GM23248 (cell line): ENCODE measurements around the gene RAB22A. TPM values are rescaled to one million over a fixed set of nuclear protein-coding genes. Genes with fewer than 3 reads are reported as not detected.

Experiments
- DNase-seq: peaks from one replicate; pipeline ENCODE4 v3.0.0-alpha.2; 2015
- H2AFZ ChIP-seq: fragments of 200-600 bp; sonication (generic); 2 replicates; pipeline ENCODE4 v1.6.1; 2016; ENCODE audit warnings: antibody characterized with exemption
- H3F3A ChIP-seq: fragments of 200-600 bp; sonication (generic); 2 replicates; pipeline ENCODE4 v1.6.1; 2016; ENCODE audit warnings: mild to moderate bottlenecking, antibody characterized with exemption, mixed run types; ENCODE audit not compliant: insufficient read depth
- H3K27ac ChIP-seq: fragments of 200-600 bp; sonication (generic); 2 replicates; pipeline ENCODE4 v1.5.1; 2016; ENCODE audit warnings: mild to moderate bottlenecking
- H3K27me3 ChIP-seq: fragments of 200-600 bp; sonication (generic); replicated peaks from 2 replicates; pipeline ENCODE4 v1.6.1; 2016; ENCODE audit warnings: mild to moderate bottlenecking; ENCODE audit not compliant: insufficient read depth
- H3K36me3 ChIP-seq: fragments of 200-600 bp; sonication (generic); 2 replicates; pipeline ENCODE4 v1.6.1; 2016; ENCODE audit warnings: low read depth, mild to moderate bottlenecking
- H3K4me1 ChIP-seq: fragments of 200-600 bp; sonication (generic); 2 replicates; pipeline ENCODE4 v1.6.1; 2016; ENCODE audit warnings: mild to moderate bottlenecking; ENCODE audit not compliant: insufficient read depth
- H3K4me2 ChIP-seq: fragments of 200-600 bp; sonication (generic); one replicate; pipeline ENCODE4 v1.6.1; 2016; ENCODE audit warnings: mild to moderate bottlenecking; ENCODE audit not compliant: unreplicated experiment
- H3K4me3 ChIP-seq: fragments of 200-600 bp; sonication (generic); 2 replicates; pipeline ENCODE4 v1.5.1; 2016; ENCODE audit warnings: mild to moderate bottlenecking
- H3K79me2 ChIP-seq: fragments of 200-600 bp; sonication (generic); 2 replicates; pipeline ENCODE4 v1.6.1; 2016; ENCODE audit warnings: mild to moderate bottlenecking; ENCODE audit not compliant: insufficient read depth
- H3K9ac ChIP-seq: fragments of 200-600 bp; sonication (generic); 2 replicates; pipeline ENCODE4 v1.6.1; 2016; ENCODE audit warnings: mild to moderate bottlenecking
- H3K9me2 ChIP-seq: fragments of 200-600 bp; sonication (generic); 2 replicates; pipeline ENCODE4 v1.6.1; 2016; ENCODE audit warnings: mixed run types, mild to moderate bottlenecking, moderate library complexity; ENCODE audit not compliant: insufficient read depth
- H3K9me3 ChIP-seq: fragments of 200-600 bp; sonication (generic); one replicate; pipeline ENCODE4 v1.6.1; 2017; ENCODE audit warnings: low read depth
- H4K20me1 ChIP-seq: fragments of 200-600 bp; sonication (generic); 2 replicates; pipeline ENCODE4 v1.6.0; 2016; ENCODE audit not compliant: insufficient read depth
- EZH2 ChIP-seq: fragments of 200-600 bp; sonication (generic); IDR thresholded peaks from 2 replicates; pipeline ENCODE4 v1.6.1; 2018; ENCODE audit warnings: antibody characterized with exemption, mild to moderate bottlenecking; ENCODE audit not compliant: insufficient read depth, poor library complexity, severe bottlenecking
- EZH2phosphoT487 ChIP-seq: fragments of 200-600 bp; sonication (generic); IDR thresholded peaks from 2 replicates; pipeline ENCODE4 v1.6.1; 2018; ENCODE audit warnings: antibody characterized with exemption, moderate library complexity, mild to moderate bottlenecking, low read depth; ENCODE audit not compliant: insufficient read depth
- WGBS, 2 experiments: methylation state at CpG; one replicate each; pipeline ENCODE4 v1.1.6; 2015 to 2017; ENCODE audit warnings: low lambda C conversion rate in 2 of 2, low coverage in 1 of 2; ENCODE audit errors: missing lambda C conversion rate in 2 of 2; 5-methylcytosine and 5-hydroxymethylcytosine counted together
- in situ Hi-C: fragments of 300-500 bp; cut with MboI; formaldehyde crosslinking; loops from 2 replicates; pipeline ENCODE4 v1.15.0; 2020
- polyA plus RNA-seq: library from polyadenylated mRNA; unstranded; fragments of >200 nt; fragmentation: Nextera tagmentation; extraction: Ambion mirVana; gene quantifications from 2 replicates; pipeline ENCODE4 v1.2.1, GENCODE V29; 2016
- total RNA-seq: library from RNA; depleted of rRNA; stranded (reverse); fragments of >200 nt; shearing (Covaris generic); gene quantifications from 2 replicates; pipeline ENCODE4 v1.2.3, GENCODE V29; 2014

The RAB22A gene
- total and polyA plus RNA-seq, 2 experiments from 2014 or later, result 21.2 to 21.3 TPM

GRCh38 chr20:58361481-58362205 lies 52.1 kb downstream of the RAB22A start:
- H3K4me3 ChIP-seq, result no peak overlapping the region
- H3K27ac ChIP-seq, result 0 out of 2 replicates have a peak overlapping the region, but pooled peaks have one; percentile 7
- no peaks in the 10 kb centered on the region for H3K9me2 ChIP-seq
- no peak overlapping the region for H3K9ac ChIP-seq
- no peak overlapping the region for H3K4me2 ChIP-seq
- no peaks in the 10 kb centered on the region for H4K20me1 ChIP-seq
- TF ChIP-seq EZH2 (no peak), EZH2phosphoT487 (no peak)
- WGBS, 2 experiments, result 36 to 42% methylated on average over 9 of the region's 9 CpGs
- no peaks in the 10 kb centered on the region; the same call in 1 of the 2 replicates for H3K79me2 ChIP-seq
- peaks cover 6% of the 10 kb centered on the region; the same call in 1 of the 2 replicates for H3K4me1 ChIP-seq
- in situ Hi-C loops, result no loop called here
- peak; percentile 58 for DNase-seq
- H3K9me3 ChIP-seq, result no peaks in the 10 kb centered on the region
- H2AFZ ChIP-seq, result no peak overlapping the region
- peaks cover 55% of the 10 kb centered on the region for H3K36me3 ChIP-seq
- no peaks in the 10 kb centered on the region for H3F3A ChIP-seq
- no peaks in the 10 kb centered on the region for H3K27me3 ChIP-seq

GRCh38 chr20:58362206-58362516 lies 52.6 kb downstream of the RAB22A start:
- no peaks in the 10 kb centered on the region for H3K27me3 ChIP-seq
- no peaks in the 10 kb centered on the region for H3K9me3 ChIP-seq
- no peak overlapping the region for H3K4me3 ChIP-seq
- 0 out of 2 replicates have a peak overlapping the region, but pooled peaks have one; percentile 7 for H3K27ac ChIP-seq
- peaks cover 6% of the 10 kb centered on the region; the same call in 1 of the 2 replicates for H3K4me1 ChIP-seq
- TF ChIP-seq EZH2phosphoT487, result no peak
- no peak for TF ChIP-seq EZH2
- no peak overlapping the region for H3K9ac ChIP-seq
- no peaks in the 10 kb centered on the region for H3K9me2 ChIP-seq
- no peaks in the 10 kb centered on the region for H3F3A ChIP-seq
- DNase-seq, result no peak
- no peak overlapping the region for H2AFZ ChIP-seq
- in situ Hi-C loops, result no loop called here
- H3K36me3 ChIP-seq, result peaks cover 50% of the 10 kb centered on the region
- H3K79me2 ChIP-seq, result no peaks in the 10 kb centered on the region
- no peak overlapping the region for H3K4me2 ChIP-seq
- WGBS, 2 experiments, result 98 to 100% methylated on average over 1 of the region's 1 CpG
- no peaks in the 10 kb centered on the region for H4K20me1 ChIP-seq

GRCh38 chr20:58362970-58363369 lies 53.5 kb downstream of the RAB22A start:
- Histone ChIP-seq H3K9ac (no peak overlapping the region), H3K4me3 (no peak overlapping the region), H3K4me2 (no peak overlapping the region), H3K4me1 (peaks cover 6% of the 10 kb centered on the region; the same call in 1 of the 2 replicates), H2AFZ (no peak overlapping the region), H3K27me3 (no peaks in the 10 kb centered on the region), H3K27ac (no peak overlapping the region), H3F3A (no peaks in the 10 kb centered on the region), H3K9me3 (no peaks in the 10 kb centered on the region), H3K9me2 (no peaks in the 10 kb centered on the region), H3K36me3 (peaks cover 50% of the 10 kb centered on the region), H4K20me1 (no peaks in the 10 kb centered on the region), H3K79me2 (no peaks in the 10 kb centered on the region)
- in situ Hi-C loops, result no loop called here
- 95 to 99% methylated on average over 4 of the region's 4 CpGs for WGBS, 2 experiments
- DNase-seq, result no peak
- no peak for TF ChIP-seq EZH2phosphoT487
- TF ChIP-seq EZH2, result no peak

- WGBS, 2 experiments, result 90 to 91% methylated on average over 3 of the region's 3 CpGs
- no peak for DNase-seq
- Histone ChIP-seq H3K4me1 (no peaks in the 10 kb centered on the region), H3F3A (no peaks in the 10 kb centered on the region), H3K4me3 (no peak overlapping the region), H3K9ac (no peak overlapping the region), H3K79me2 (no peaks in the 10 kb centered on the region), H3K27ac (no peak overlapping the region), H3K36me3 (peaks cover 38% of the 10 kb centered on the region), H3K9me3 (no peaks in the 10 kb centered on the region), H3K4me2 (no peak overlapping the region), H4K20me1 (no peaks in the 10 kb centered on the region), H3K27me3 (no peaks in the 10 kb centered on the region), H3K9me2 (no peaks in the 10 kb centered on the region), H2AFZ (no peak overlapping the region)
- no peak for TF ChIP-seq EZH2
- no peak for TF ChIP-seq EZH2phosphoT487
- in situ Hi-C loops, result no loop called here
Measured at GRCh38 chr20:58366866-58367265, 57.4 kb downstream of the RAB22A start.
